Effector memory CD4-positive, alpha-beta T cell (primary cell): Measurements from ENCODE around the gene ZFP36.

ENCODE experiments used
- DNase-seq, 3 donors: peaks; one replicate each; pipeline ENCODE4 v3.0.0-alpha.2; 2020
- H3K27ac ChIP-seq: 2 replicates; pipeline ENCODE4 v1.7.0; 2013; ENCODE audit warnings: mild to moderate bottlenecking, low read length, moderate library complexity; ENCODE audit not compliant: insufficient read depth, poor library complexity, severe bottlenecking
- H3K27me3 ChIP-seq: replicated peaks from 2 replicates; pipeline ENCODE4 v1.7.0; 2013; ENCODE audit warnings: mild to moderate bottlenecking, low read length; ENCODE audit not compliant: insufficient read depth, control insufficient read depth, poor library complexity, severe bottlenecking
- H3K36me3 ChIP-seq: 2 replicates; pipeline ENCODE4 v1.7.0; 2013; ENCODE audit warnings: mild to moderate bottlenecking, low read length, moderate library complexity; ENCODE audit not compliant: control insufficient read depth, insufficient read depth
- H3K4me1 ChIP-seq: 2 replicates; pipeline ENCODE4 v1.7.0; 2013; ENCODE audit warnings: low read length, mild to moderate bottlenecking; ENCODE audit not compliant: control insufficient read depth, insufficient read depth, poor library complexity, severe bottlenecking
- H3K4me3 ChIP-seq: 2 replicates; pipeline ENCODE4 v1.7.0; 2013; ENCODE audit warnings: low read length, low read depth, mild to moderate bottlenecking; ENCODE audit not compliant: insufficient read depth, poor library complexity, severe bottlenecking
- H3K9me3 ChIP-seq: 2 replicates; pipeline ENCODE4 v1.7.0; 2013; ENCODE audit warnings: mild to moderate bottlenecking, low read length, moderate library complexity; ENCODE audit not compliant: control insufficient read depth

The ZFP36 gene

DNA sequence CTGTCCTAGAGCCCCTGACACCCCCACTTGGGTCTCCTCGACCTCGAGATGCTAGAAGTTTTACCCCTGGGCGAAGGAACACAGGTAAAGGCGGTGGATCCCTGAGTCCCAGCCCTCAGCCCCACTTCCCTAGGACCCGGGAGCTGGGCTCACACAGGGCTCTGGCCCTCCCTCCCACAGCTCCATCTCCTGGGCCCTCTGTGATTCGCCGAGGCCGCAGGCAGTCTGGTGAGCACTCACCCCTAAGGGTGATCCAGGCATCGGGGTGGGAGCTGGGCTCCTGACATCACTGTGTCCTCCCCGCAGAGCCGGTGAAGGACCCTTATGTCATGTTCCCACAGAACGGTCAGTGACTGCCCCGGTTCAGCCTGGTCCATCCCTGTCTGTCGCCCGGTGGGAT lies 14.1 kb downstream of the ZFP36 start:
- H3K36me3 ChIP-seq: peaks cover 17% of the 10 kb centered on the region
- H3K27ac ChIP-seq: no peak overlapping the region
- no peak for DNase-seq
- no peaks in the 10 kb centered on the region for H3K27me3 ChIP-seq
- H3K4me1 ChIP-seq: no peaks in the 10 kb centered on the region
- no peak overlapping the region for H3K4me3 ChIP-seq
- H3K9me3 ChIP-seq: no peaks in the 10 kb centered on the region

- no peak for DNase-seq
- H3K9me3 ChIP-seq: no peaks in the 10 kb centered on the region
- H3K27ac ChIP-seq: no peak overlapping the region
- no peaks in the 10 kb centered on the region for H3K27me3 ChIP-seq
- no peak overlapping the region for H3K4me3 ChIP-seq
- H3K36me3 ChIP-seq: peaks cover 17% of the 10 kb centered on the region
- no peaks in the 10 kb centered on the region for H3K4me1 ChIP-seq
These were observed 15.4 kb downstream of the ZFP36 start for GRCh38 chr19:39422020-39422419.

DNA sequence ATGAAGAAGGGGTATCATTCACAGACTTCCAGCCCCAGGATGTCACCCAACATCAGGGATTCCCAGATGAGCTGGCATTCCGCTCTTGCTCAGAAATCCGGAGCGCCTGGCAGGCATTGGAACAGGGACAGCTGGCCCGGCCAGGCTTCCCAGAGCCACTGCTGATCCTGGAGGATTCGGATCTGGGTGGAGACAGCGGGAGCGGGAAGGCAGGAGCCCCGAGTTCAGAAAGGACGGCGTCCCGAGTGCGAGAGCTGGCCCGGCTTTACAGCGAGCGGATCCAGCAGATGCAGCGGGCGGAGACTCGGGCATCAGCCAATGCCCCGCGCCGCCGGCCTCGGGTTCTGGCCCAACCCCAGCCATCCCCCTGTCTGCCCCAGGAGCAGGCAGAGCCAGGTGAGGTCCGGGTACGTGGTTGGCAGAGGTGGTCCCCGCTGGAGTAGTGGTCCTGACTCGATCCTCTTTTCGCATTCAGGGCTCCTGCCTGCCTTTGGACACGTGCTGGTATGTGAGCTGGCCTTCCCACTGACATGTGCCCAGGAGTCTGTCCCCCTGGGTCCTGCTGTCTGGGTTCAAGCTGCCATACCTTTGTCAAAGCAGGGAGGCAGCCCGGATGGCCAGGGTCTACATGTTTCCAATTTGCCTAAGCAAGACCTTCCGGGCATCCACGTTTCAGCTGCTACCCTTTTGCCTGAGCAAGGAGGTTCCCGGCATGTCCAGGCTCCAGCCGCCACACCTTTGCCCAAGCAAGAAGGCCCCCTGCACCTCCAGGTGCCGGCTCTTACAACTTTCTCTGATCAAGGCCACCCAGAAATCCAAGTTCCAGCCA lies 16.8 kb downstream of the ZFP36 start:
- Histone ChIP-seq H3K4me3 (no peak overlapping the region), H3K4me1 (no peaks in the 10 kb centered on the region), H3K9me3 (no peaks in the 10 kb centered on the region), H3K36me3 (peaks cover 17% of the 10 kb centered on the region), H3K27ac (no peak overlapping the region), H3K27me3 (no peaks in the 10 kb centered on the region)
- no peak for DNase-seq

- Histone ChIP-seq H3K27me3 (no peaks in the 10 kb centered on the region), H3K36me3 (peaks cover 9% of the 10 kb centered on the region), H3K4me3 (no peak overlapping the region), H3K27ac (no peak overlapping the region), H3K4me1 (no peaks in the 10 kb centered on the region), H3K9me3 (no peaks in the 10 kb centered on the region)
- no peak for DNase-seq
These were observed 18.3 kb downstream of the ZFP36 start for GRCh38 chr19:39424934-39425333.

DNA sequence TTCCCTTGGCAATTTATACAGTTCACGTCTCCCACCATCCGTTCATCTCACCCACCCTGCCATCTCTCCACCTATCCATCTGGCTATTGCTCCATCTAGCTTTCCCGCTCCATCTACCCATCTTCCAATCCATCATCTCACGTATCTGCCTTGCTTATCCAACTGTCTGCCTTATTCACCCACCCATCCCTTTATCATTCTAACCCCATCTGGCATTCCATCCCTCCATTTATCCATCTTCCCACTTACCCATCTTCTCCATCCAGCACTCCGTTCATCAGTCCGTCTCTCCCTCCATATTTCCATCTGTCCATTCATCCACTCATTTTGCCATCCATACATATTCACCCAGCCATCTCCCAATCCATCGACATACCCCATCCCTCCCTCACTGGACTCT lies 19.1 kb downstream of the ZFP36 start:
- H3K4me1 ChIP-seq: peaks cover 4% of the 10 kb centered on the region

DNA sequence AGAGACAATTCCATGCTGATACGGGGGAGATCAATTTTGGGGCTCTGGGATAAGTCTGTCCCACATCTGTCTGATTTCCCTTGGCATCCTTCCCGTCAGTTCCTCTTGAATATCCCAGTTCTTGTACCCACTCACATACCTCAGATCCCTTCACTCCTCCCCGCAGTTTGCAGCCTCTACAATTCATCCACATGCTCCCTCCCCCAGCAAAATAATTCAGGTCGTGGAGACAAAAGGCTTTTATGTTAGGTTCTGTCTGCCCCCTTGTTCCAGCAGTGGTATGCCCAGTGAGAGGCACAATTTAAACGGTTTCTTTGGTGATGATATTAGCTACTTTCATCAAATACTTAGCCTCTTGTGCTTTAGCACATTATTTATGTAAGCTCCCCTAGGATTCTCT lies 19.5 kb downstream of the ZFP36 start:
- no peak overlapping the region for H3K27ac ChIP-seq
- DNase-seq: no peak
- H3K27me3 ChIP-seq: no peaks in the 10 kb centered on the region
- no peaks in the 10 kb centered on the region for H3K9me3 ChIP-seq
- no peak overlapping the region for H3K4me3 ChIP-seq
- peaks cover 6% of the 10 kb centered on the region for H3K4me1 ChIP-seq
- peaks cover 9% of the 10 kb centered on the region for H3K36me3 ChIP-seq

More for the DNA sequence above, 19.1 kb downstream of the ZFP36 start:
- no peak for DNase-seq
- no peaks in the 10 kb centered on the region for H3K9me3 ChIP-seq
- no peak overlapping the region for H3K27ac ChIP-seq
- H3K4me3 ChIP-seq: no peak overlapping the region
- H3K27me3 ChIP-seq: no peaks in the 10 kb centered on the region
- H3K36me3 ChIP-seq: peaks cover 9% of the 10 kb centered on the region

GRCh38 chr19:39427707-39428106 lies 21.1 kb downstream of the ZFP36 start:
- Histone ChIP-seq H3K36me3 (peaks cover 10% of the 10 kb centered on the region), H3K9me3 (no peaks in the 10 kb centered on the region), H3K27ac (no peak overlapping the region), H3K27me3 (no peaks in the 10 kb centered on the region), H3K4me1 (peaks cover 9% of the 10 kb centered on the region), H3K4me3 (no peak overlapping the region)
- DNase-seq: no peak

DNA sequence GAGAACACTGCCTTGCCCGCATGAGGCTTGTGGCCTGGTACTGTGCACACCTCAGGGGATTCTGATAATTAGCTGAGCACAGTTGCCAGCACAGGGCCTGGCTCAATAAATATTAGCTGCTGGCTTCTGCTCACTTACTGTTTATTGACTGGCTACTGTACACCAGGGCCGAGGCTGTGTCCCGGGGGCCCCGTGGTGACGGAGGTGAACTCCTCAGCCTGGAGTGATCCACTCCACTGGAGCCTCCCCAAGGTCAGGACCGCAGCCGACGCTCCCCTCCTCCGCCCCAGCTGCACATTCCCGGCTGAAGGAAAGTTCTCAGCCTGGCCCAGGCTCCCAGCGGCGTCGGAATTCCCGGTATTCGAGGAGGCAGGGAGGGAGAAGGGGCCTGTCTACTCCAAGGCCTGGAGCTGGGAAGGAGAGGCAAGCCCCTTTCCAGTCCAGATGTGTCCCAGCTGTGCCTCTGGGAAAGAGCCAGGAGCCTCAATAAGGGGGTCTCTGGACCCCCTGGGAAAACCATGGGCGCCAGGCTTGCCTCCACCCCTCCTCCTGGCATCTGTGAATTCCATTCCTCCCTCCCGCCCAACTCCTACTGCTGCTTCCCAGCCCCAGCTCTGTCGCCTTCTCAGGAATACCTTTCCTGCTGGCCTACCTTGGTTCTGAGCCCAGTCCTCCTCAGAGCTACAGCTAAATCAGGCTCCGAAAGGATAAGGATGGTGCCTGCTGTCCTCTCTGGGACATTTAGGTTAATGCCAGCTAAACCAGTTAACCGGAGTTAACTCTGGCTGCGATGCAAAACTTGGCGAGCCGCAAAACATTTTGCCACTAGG lies 21.9 kb downstream of the ZFP36 start:
- no peaks in the 10 kb centered on the region for H3K9me3 ChIP-seq
- H3K4me1 ChIP-seq: peaks cover 9% of the 10 kb centered on the region
- no peaks in the 10 kb centered on the region for H3K27me3 ChIP-seq
- no peak for DNase-seq
- no peak overlapping the region for H3K27ac ChIP-seq
- no peak overlapping the region for H3K4me3 ChIP-seq
- peaks cover 12% of the 10 kb centered on the region for H3K36me3 ChIP-seq

DNA sequence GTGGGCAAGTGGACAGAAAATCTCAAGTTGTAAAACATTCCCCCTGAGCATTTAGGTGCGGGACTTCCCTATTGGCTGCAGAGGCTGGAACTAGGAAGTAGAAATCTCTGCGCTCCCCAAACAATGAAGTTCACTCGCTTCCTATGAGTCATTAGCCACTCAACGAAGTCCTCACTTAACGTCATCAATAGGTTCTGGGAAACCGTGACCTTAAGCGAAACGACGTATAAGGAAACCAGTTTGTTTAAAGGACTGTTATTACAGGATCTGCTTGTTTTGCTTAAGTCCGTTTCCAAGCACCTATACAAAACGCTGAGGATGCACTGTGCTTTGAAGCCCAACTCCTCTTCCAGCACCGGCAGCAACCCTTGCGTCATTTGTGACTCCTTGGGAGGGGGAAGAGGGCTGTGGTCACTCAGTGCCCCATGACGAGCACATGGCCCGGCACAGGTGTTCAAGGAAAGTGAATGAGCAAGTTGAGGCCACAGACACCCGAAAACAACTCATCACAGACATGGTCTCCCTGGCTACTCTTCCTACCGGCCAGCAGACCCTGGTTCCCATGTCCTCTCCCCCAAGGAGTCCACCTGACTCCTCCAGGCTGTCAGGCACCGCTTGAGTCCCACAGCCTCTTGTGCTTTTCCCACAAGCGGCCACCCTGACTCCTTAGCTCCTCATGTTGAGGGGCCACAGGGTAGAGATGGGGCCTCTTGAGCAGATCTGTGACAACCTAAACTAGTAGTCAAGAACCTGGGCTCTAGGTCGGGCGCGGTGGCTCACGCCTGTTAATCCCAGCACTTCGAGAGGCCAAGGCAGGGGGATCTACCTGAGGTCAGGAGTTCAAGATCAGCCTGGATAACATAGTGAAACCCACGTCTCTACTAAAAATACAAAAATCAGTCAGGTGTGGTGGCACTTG lies 24.3 kb downstream of the ZFP36 start:
- no peaks in the 10 kb centered on the region for H3K27me3 ChIP-seq
- peak overlapping the region; percentile 70 for H3K27ac ChIP-seq
- DNase-seq: peak; percentile 76 to 84 (median 80)
- peaks cover 23% of the 10 kb centered on the region for H3K4me1 ChIP-seq
- peaks cover 27% of the 10 kb centered on the region for H3K36me3 ChIP-seq
- H3K9me3 ChIP-seq: no peaks in the 10 kb centered on the region
- no peak overlapping the region for H3K4me3 ChIP-seq
